ENCODE measurements around the gene POU3F3. TPM values are rescaled to one million over a fixed set of nuclear protein-coding genes. Genes with fewer than 3 reads are reported as not detected.

The POU3F3 gene
- total RNA-seq, 2 experiments from 2014 or later = 2.7 to 3.1 TPM

DNA sequence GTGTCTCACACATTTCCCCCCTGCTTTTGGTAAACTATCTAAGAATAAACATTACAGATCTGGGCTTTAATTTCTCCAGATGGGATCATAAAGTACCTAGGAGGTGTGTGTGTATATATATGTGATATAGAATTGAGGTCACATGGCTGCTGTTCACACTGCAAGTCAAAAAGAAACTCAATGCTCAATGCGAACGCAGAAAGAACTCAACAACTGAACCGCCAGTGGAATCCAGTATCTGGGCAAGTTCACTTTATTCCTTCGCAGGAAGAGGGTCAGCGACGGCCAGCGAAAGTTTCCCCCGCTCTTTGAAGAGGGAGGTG is 17.7 kb downstream of the POU3F3 start:
- Histone ChIP-seq H3K9me2 (ENCODE audit: insufficient read depth, low read length) (no peaks in the 10 kb centered on the region), H2AFZ (ENCODE audit: low read length) (no peak overlapping the region), H3K9me3 (ENCODE audit: low read length) (no peaks in the 10 kb centered on the region), H3K79me2 (ENCODE audit: insufficient read depth, low read depth, low read length) (no peaks in the 10 kb centered on the region), H3K4me1 (ENCODE audit: insufficient read depth, low read length, poor library complexity, severe bottlenecking) (peaks cover 11% of the 10 kb centered on the region), H3K36me3 (ENCODE audit: insufficient read depth, low read length) (no peaks in the 10 kb centered on the region), H3K4me2 (ENCODE audit: low read length) (no peak overlapping the region), H3K27ac (ENCODE audit: low read depth, low read length, poor library complexity, severe bottlenecking) (no peak overlapping the region), H4K20me1 (ENCODE audit: insufficient read depth, low read length) (no peaks in the 10 kb centered on the region), H3K4me3 (ENCODE audit: low read depth, low read length, poor library complexity, severe bottlenecking) (no peak overlapping the region)
- TF ChIP-seq, protein P1, sequence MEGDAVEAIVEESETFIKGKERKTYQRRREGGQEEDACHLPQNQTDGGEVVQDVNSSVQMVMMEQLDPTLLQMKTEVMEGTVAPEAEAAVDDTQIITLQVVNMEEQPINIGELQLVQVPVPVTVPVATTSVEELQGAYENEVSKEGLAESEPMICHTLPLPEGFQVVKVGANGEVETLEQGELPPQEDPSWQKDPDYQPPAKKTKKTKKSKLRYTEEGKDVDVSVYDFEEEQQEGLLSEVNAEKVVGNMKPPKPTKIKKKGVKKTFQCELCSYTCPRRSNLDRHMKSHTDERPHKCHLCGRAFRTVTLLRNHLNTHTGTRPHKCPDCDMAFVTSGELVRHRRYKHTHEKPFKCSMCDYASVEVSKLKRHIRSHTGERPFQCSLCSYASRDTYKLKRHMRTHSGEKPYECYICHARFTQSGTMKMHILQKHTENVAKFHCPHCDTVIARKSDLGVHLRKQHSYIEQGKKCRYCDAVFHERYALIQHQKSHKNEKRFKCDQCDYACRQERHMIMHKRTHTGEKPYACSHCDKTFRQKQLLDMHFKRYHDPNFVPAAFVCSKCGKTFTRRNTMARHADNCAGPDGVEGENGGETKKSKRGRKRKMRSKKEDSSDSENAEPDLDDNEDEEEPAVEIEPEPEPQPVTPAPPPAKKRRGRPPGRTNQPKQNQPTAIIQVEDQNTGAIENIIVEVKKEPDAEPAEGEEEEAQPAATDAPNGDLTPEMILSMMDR (conservative IDR thresholded peaks at IDR 0.05; ENCODE audit: low read length) = no peak
- intact Hi-C loops (cut with micrococcal nuclease; ENCODE audit: unreplicated experiment) = loop anchor here (5.0 to 10.0 kb wide), 4 partner anchors 106 to 834 kb away; no protein-coding TSS in a partner anchor
- no TSS peak for BruUV-seq (replicated peaks)
- DNase-seq (ENCODE audit: low spot score) = no peak
- CTCF ChIA-PET (ENCODE audit: unreplicated experiment) = no interaction called here
- POLR2A ChIA-PET = interaction anchor here (0.7 kb wide), 1 partner anchor 263 kb away, joined by 3 read pairs; no protein-coding TSS in a partner anchor

DNA sequence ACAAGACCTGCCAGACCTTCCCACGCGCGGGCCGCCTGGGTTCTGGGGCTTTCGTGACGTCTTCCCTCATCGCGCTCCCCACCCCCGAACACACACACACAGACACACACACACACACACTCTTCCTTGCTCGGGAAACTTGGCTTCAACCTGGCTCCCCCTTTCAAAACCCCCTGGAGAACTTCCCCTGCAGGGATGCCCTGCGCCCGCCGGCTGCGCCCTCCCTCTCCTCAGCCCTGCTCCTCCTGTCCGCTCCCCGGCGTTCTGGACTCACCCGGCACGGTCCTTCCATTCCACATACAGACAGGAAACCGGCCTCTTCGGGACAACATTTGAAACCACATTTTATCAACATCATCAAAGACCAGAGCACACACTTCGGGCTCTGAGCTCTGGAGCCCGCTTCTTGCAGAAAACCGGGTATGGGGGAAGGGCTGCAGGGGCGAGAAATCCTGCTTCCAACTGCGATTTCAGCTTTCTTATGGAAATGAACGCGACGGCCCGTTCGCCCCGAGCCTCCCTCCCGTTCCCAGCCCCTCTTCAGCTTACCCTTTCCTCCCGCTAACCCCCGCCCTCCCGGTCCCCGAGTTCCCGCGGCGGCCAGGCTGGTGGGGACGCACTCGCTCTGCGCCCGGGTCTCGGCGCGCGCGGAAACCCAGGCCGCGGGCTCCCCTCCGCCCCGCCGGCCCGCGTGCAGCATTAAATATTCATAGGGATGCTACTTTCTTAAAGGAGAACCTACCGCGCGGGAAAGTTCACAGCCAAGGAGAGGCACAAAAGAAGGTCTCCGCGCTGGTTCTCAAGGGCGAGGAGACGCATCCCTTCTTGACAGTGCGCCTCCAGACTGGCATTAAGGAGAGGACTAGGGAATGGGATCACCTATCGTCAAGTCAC is 18.3 kb downstream of the POU3F3 start:
- CTCF ChIA-PET (ENCODE audit: unreplicated experiment) = no interaction called here
- H3K9me3 ChIP-seq (ENCODE audit: low read length) = no peaks in the 10 kb centered on the region
- POLR2A ChIA-PET = no interaction called here
- no peaks in the 10 kb centered on the region for H4K20me1 ChIP-seq (ENCODE audit: insufficient read depth, low read length)
- H3K9me2 ChIP-seq (ENCODE audit: insufficient read depth, low read length) = no peaks in the 10 kb centered on the region
- intact Hi-C loops (cut with micrococcal nuclease; ENCODE audit: unreplicated experiment) = loop anchor here (2.0 to 10.0 kb wide), 5 partner anchors 19 to 835 kb away; no protein-coding TSS in a partner anchor
- no peak; the same call in none of the 2 replicates for TF ChIP-seq EZH2phosphoT487 (IDR thresholded peaks at IDR 0.05; ENCODE audit: borderline replicate concordance, low read depth, low read length)
- H3K79me2 ChIP-seq (ENCODE audit: insufficient read depth, low read depth, low read length) = no peaks in the 10 kb centered on the region
- DNase-seq (ENCODE audit: low spot score) = no peak
- H3K4me1 ChIP-seq (ENCODE audit: insufficient read depth, low read length, poor library complexity, severe bottlenecking) = peaks cover 11% of the 10 kb centered on the region
- peak overlapping the region; percentile 68 for H3K4me3 ChIP-seq (ENCODE audit: low read depth, low read length, poor library complexity, severe bottlenecking)
- peak overlapping the region; percentile 85 for H3K4me2 ChIP-seq (ENCODE audit: low read length)
- no peak overlapping the region for H3K27ac ChIP-seq (ENCODE audit: low read depth, low read length, poor library complexity, severe bottlenecking)
- H3K36me3 ChIP-seq (ENCODE audit: insufficient read depth, low read length) = no peaks in the 10 kb centered on the region
- BruUV-seq (replicated peaks) = no TSS peak
- H2AFZ ChIP-seq (ENCODE audit: low read length) = 0 out of 2 replicates have a peak overlapping the region, but pooled peaks have one; percentile 61

DNA sequence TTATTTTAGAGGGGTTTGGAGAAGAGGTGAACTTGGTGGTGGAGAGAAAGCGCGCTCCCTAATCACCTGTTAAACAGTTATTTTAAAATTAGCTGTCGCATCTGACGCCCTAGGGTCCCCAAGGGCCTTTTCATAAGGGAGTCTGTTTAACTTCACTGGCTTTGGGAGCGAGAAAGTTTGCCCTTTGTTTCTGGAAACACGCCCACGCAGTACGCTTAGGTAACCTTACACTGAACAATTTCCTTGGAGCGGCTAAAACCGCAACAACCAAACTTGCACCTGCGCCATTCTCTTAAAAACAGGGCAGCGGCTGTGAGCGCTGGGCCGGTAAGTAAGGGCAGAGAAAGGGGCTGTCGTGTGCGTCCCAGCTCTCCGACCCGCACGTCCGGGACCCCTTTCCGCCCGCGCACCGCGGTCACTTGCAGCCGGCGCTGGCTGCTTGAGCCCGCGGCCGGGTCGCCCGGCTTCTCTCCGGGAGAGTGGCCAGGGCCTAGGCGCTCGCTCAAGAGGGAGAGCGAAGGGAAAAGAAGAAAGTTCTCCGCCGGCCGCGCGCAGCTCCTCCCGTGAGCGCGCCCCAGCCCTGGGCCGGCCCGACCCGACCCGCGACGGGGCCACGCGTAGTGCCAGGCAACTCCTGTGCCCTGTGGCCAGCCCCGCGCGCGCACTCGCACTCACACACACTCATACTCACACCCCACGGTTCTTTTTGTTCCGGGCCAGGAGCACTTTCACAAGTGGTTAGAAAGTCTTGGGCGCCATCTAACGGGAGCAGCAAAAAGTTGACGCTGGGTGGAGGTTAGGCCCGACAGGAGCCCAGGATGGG is 19.2 kb downstream of the POU3F3 start:
- peak; percentile 77 for DNase-seq (ENCODE audit: low spot score)
- ChIA-PET POLR2A (interaction anchor here (0.6 kb wide), 1 partner anchor 180 kb away, joined by 3 read pairs; no protein-coding TSS in a partner anchor), CTCF (ENCODE audit: unreplicated experiment) (interaction anchor here (0.6 kb wide), 1 partner anchor 113 kb away, joined by 3 read pairs; no protein-coding TSS in a partner anchor)
- intact Hi-C loops (cut with micrococcal nuclease; ENCODE audit: unreplicated experiment) = loop anchor here (2.0 to 10.0 kb wide), 5 partner anchors 20 to 836 kb away; no protein-coding TSS in a partner anchor
- BruUV-seq (replicated peaks) = no TSS peak
- no peak overlapping the region for H3K27ac ChIP-seq (ENCODE audit: low read depth, low read length, poor library complexity, severe bottlenecking)
- TF ChIP-seq, protein P1 (conservative IDR thresholded peaks at IDR 0.05; ENCODE audit: low read length) = peak; percentile 82
- no peak for TF ChIP-seq EZH2phosphoT487 (IDR thresholded peaks at IDR 0.05; ENCODE audit: borderline replicate concordance, low read depth, low read length)
- H3K4me3 ChIP-seq (ENCODE audit: low read depth, low read length, poor library complexity, severe bottlenecking) = peak overlapping the region; percentile 68
- peak overlapping the region; percentile 85 for H3K4me2 ChIP-seq (ENCODE audit: low read length)
- H3K36me3 ChIP-seq (ENCODE audit: insufficient read depth, low read length) = no peaks in the 10 kb centered on the region
- no peaks in the 10 kb centered on the region for H4K20me1 ChIP-seq (ENCODE audit: insufficient read depth, low read length)
- peaks cover 11% of the 10 kb centered on the region for H3K4me1 ChIP-seq (ENCODE audit: insufficient read depth, low read length, poor library complexity, severe bottlenecking)
- no peaks in the 10 kb centered on the region for H3K9me2 ChIP-seq (ENCODE audit: insufficient read depth, low read length)
- no peaks in the 10 kb centered on the region for H3K79me2 ChIP-seq (ENCODE audit: insufficient read depth, low read depth, low read length)
- no peaks in the 10 kb centered on the region for H3K9me3 ChIP-seq (ENCODE audit: low read length)
- H2AFZ ChIP-seq (ENCODE audit: low read length) = peak overlapping the region; percentile 61; the same call in 1 of the 2 replicates
